ENCODE data around the gene BPIFA1. TPM values are rescaled to one million over a fixed set of nuclear protein-coding genes. Genes with fewer than 3 reads are reported as not detected.

Gene BPIFA1
- polyA plus RNA-seq, 1 donor from 2014 or later = not detected

DNA sequence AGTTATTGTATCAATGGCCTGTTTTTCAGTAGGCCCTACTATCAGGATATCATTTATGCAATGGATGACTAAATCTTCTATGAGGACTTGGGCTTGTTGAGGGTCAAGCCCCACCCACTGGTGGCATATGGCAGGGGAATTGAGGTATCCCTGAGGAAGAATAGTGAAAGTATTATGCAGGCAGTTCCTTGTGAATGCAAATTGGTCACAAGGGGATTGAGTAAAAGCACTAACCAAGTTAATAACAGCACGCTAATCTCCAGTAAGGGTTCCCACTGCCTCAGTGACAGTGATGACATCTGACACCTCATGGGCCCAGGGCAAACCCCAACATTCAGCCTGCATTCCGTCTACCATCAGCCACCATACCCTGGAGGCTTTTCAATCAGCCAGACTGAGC is 14.9 kb downstream of the BPIFA1 start:
- H3K27ac ChIP-seq (ENCODE audit: low read length) = peak overlapping the region; percentile 6
- H3K36me3 ChIP-seq (ENCODE audit: insufficient read depth, low read length) = no peaks in the 10 kb centered on the region
- H3K9ac ChIP-seq (ENCODE audit: low read length) = no peak overlapping the region
- no peak overlapping the region for H2AFZ ChIP-seq (ENCODE audit: low read depth, low read length)
- H3K27me3 ChIP-seq (ENCODE audit: insufficient read depth, low read depth, low read length) = no peaks in the 10 kb centered on the region
- no peaks in the 10 kb centered on the region for H3K9me3 ChIP-seq (ENCODE audit: low read length)
- H3K79me2 ChIP-seq (replicated peaks; ENCODE audit: insufficient read depth, low read length) = no peaks in the 10 kb centered on the region
- H3K4me2 ChIP-seq (ENCODE audit: low read length) = no peak overlapping the region
- H3K9me2 ChIP-seq (ENCODE audit: insufficient read depth, low read length) = no peaks in the 10 kb centered on the region
- no peaks in the 10 kb centered on the region for H4K20me1 ChIP-seq (ENCODE audit: insufficient read depth)
- TF ChIP-seq RAD21 (conservative IDR thresholded peaks at IDR 0.05) (no peak), EP300 (conservative IDR thresholded peaks at IDR 0.05; ENCODE audit: poor library complexity, severe bottlenecking) (peak; percentile 20)
- H3K4me3 ChIP-seq (ENCODE audit: low read length) = peak overlapping the region; percentile 7
- no peaks in the 10 kb centered on the region for H3F3A ChIP-seq (ENCODE audit: insufficient read depth, low read length, poor library complexity, severe bottlenecking)

- Histone ChIP-seq H3K4me2 (ENCODE audit: low read length) (no peak overlapping the region), H4K20me1 (ENCODE audit: insufficient read depth) (no peaks in the 10 kb centered on the region), H3F3A (ENCODE audit: insufficient read depth, low read length, poor library complexity, severe bottlenecking) (no peaks in the 10 kb centered on the region), H3K9me2 (ENCODE audit: insufficient read depth, low read length) (no peaks in the 10 kb centered on the region), H2AFZ (ENCODE audit: low read depth, low read length) (no peak overlapping the region), H3K9ac (ENCODE audit: low read length) (no peak overlapping the region), H3K27me3 (ENCODE audit: insufficient read depth, low read depth, low read length) (no peaks in the 10 kb centered on the region), H3K79me2 (replicated peaks; ENCODE audit: insufficient read depth, low read length) (no peaks in the 10 kb centered on the region), H3K36me3 (ENCODE audit: insufficient read depth, low read length) (no peaks in the 10 kb centered on the region), H3K9me3 (ENCODE audit: low read length) (no peaks in the 10 kb centered on the region), H3K27ac (ENCODE audit: low read length) (no peak overlapping the region), H3K4me3 (ENCODE audit: low read length) (peak overlapping the region; percentile 7)
- TF ChIP-seq RAD21 (conservative IDR thresholded peaks at IDR 0.05) = no peak
- no peak for TF ChIP-seq EZH2 (IDR thresholded peaks at IDR 0.05; ENCODE audit: borderline replicate concordance, insufficient read depth, low read length, poor library complexity, severe bottlenecking)
- TF ChIP-seq, protein P1, sequence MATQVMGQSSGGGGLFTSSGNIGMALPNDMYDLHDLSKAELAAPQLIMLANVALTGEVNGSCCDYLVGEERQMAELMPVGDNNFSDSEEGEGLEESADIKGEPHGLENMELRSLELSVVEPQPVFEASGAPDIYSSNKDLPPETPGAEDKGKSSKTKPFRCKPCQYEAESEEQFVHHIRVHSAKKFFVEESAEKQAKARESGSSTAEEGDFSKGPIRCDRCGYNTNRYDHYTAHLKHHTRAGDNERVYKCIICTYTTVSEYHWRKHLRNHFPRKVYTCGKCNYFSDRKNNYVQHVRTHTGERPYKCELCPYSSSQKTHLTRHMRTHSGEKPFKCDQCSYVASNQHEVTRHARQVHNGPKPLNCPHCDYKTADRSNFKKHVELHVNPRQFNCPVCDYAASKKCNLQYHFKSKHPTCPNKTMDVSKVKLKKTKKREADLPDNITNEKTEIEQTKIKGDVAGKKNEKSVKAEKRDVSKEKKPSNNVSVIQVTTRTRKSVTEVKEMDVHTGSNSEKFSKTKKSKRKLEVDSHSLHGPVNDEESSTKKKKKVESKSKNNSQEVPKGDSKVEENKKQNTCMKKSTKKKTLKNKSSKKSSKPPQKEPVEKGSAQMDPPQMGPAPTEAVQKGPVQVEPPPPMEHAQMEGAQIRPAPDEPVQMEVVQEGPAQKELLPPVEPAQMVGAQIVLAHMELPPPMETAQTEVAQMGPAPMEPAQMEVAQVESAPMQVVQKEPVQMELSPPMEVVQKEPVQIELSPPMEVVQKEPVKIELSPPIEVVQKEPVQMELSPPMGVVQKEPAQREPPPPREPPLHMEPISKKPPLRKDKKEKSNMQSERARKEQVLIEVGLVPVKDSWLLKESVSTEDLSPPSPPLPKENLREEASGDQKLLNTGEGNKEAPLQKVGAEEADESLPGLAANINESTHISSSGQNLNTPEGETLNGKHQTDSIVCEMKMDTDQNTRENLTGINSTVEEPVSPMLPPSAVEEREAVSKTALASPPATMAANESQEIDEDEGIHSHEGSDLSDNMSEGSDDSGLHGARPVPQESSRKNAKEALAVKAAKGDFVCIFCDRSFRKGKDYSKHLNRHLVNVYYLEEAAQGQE (IDR thresholded peaks at IDR 0.05; ENCODE audit: borderline replicate concordance) = no peak
Observed at GRCh38 chr20:33251496-33251895, 15.7 kb downstream of the BPIFA1 start.

- Histone ChIP-seq H3K9me2 (ENCODE audit: insufficient read depth, low read length) (no peaks in the 10 kb centered on the region), H3K9me3 (ENCODE audit: low read length) (no peaks in the 10 kb centered on the region), H3K4me2 (ENCODE audit: low read length) (no peak overlapping the region), H3K27ac (ENCODE audit: low read length) (no peak overlapping the region), H3K79me2 (replicated peaks; ENCODE audit: insufficient read depth, low read length) (no peaks in the 10 kb centered on the region), H3K9ac (ENCODE audit: low read length) (no peak overlapping the region), H3K4me3 (ENCODE audit: low read length) (no peak overlapping the region), H4K20me1 (ENCODE audit: insufficient read depth) (no peaks in the 10 kb centered on the region), H3F3A (ENCODE audit: insufficient read depth, low read length, poor library complexity, severe bottlenecking) (no peaks in the 10 kb centered on the region), H2AFZ (ENCODE audit: low read depth, low read length) (no peak overlapping the region), H3K27me3 (ENCODE audit: insufficient read depth, low read depth, low read length) (no peaks in the 10 kb centered on the region), H3K36me3 (ENCODE audit: insufficient read depth, low read length) (no peaks in the 10 kb centered on the region)
- TF ChIP-seq EP300 (conservative IDR thresholded peaks at IDR 0.05; ENCODE audit: poor library complexity, severe bottlenecking) (no peak), CTCF (IDR thresholded peaks at IDR 0.05; ENCODE audit: poor library complexity, severe bottlenecking) (no peak), RAD21 (conservative IDR thresholded peaks at IDR 0.05) (no peak), SMC3 (conservative IDR thresholded peaks at IDR 0.05; ENCODE audit: poor library complexity) (no peak)
Observed at GRCh38 chr20:33252460-33252859, 16.7 kb downstream of the BPIFA1 start.

Measured in neural cell (in vitro differentiated cells).